Medulla oblongata (tissue), 1 donor: ENCODE measurements around the gene KRT75.

Experiments
- DNase-seq: peaks from one replicate; pipeline ENCODE4 v3.0.0-alpha.2; 2015; ENCODE audit errors: extremely low spot score

KRT75 gene

DNA sequence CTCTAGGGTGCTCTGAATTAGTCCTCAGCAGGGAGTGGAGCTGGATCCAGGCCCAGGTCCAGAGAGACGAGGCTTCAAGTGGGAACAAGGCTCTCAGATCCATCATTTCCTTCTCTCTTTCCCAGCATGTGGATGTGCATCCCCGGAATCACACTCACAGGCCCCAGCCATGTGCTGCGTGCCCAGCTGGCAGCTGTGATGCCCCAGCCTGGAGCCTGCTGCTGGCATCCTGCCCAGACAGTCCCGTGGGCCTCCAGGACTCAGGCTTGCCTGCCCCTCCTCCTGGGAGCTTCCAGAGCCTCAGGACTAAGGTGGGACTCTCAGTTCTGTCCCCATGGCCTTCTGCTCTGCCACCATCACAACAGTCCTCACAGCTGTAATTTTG is 42.6 kb downstream of the KRT75 start:
- DNase-seq: peak; percentile 80

DNA sequence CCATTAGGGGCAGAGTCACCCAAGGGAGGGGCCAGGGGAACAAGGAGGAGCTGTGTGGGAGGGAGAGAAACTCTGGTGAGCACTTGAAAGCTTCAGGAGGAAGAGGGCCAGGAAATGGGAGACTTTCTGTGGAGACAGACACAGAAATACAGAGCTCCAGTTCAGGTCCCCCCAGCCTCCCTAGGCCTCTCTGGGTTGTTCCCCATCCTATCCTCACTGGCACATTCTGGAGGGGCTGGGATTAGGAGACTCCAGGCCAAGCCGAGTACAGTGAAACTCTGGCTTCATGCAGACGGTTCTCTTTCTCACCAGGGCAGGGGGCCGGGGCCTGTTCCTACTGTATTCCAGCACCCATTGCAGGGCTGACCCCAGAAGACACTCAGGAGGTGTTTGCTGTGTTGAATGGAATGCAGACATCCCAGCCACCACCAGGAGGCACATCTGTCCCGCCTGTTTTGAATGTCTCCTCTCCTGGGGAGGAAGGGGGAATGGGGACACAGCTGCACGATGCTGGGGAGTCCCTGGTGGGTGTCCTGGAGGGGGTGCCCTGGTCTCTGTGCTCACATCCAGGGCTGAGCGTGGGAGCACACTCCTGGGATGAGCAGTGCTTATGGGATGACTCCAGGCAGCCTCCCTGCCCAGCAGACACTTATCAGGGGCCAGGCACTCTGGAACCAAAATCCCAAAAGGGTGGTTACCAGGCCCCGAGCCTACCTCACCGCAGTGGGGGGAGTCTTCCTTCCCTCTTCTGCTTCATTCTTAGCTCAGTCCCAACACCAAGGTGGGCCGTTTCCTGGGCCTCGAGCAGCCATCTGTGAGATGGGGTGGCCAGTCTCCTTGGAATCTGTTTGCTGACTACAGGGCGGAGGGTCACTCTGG is 43.2 kb downstream of the KRT75 start:
- peak; percentile 10 for DNase-seq

DNA sequence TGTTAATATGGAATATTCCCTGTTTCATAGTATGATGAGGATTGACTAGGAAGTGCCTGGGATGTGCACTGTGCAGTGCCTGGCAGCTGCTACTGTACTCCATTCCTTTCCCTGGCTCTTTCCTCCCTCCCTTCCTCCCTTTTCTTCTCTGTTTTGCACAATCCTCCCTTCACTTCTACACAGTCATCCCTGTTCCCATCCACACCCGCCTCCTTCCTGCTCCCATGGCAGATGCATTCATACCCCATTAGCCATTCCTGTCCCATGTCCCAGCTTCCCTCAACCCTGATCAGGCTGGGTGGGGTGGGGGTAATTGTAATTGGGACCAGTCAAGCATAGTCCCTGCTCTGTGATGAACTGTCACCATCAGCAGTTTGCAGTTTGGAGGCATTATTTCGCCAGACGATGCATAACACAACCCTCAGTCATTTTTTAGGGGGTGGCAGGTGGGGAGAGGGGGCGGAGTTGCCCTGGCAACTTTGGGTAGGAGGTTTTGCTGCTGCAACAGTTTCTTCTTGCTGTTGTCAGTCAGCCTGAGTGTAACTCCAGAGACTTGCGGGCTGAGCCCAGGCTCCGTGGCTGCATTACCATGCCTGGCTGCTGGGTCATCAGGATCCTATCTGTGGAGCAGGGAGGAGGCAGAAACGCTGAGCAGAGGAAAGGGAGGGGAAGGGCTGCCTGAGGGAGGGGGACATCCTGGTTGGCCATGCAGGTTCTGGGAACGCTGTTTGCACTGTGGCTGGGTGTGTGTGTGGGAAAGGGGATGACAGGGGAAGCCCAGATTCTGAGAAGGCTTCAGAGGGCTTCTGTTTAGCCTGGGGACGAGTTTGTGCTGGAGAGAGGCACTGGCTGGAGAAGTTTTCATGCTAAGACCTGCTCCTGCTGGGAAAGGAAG is 44.6 kb downstream of the KRT75 start:
- DNase-seq: no peak

DNA sequence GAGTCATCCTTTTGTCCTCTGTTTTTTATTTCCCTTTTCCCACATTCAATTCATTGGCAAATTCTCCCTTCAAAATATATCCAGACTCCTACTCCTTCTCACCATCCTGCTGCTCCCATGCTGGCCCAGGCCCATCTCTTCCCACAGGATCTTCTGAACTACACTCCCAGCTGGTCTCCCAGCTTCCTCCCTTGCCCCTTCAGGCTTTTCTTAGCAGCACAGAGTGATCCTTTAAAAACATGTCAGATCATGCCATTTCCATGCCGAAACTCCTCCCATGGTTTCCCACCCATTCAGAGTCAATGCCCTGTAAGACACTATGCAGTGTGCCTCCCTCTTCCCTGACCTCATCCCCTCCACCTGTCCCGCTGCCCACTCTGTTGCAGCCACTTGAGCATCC is 46.3 kb downstream of the KRT75 start:
- no peak for DNase-seq

DNA sequence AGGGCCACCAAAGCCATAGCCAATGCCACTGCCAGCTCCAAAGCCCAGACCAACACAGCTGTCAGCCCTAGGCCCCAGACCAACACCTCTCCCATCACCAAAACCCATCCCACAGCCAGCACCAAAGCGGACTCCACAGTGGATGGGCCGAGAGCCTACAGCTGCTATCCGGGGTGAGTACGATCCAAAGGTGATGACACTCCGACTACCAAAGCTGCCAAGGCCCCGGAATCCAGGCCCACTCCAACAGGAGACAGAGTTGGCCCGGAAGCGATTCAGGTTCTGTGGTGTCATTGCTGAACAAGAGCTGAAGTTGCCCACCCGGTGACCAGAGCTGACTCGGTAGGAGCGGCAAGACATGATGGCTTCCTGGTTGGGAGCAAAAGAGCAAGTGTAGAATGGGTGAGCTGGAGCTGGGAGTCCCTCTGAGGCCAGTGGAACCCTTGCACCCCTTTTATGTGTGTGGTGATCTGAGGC is 48.9 kb downstream of the KRT75 start, which contains the start of gene KRT84:
TSS of gene KRT84 (minus strand) at position 427 of the 477 bp plus-strand sequence. CDS start at position 360, 67 bp downstream.
- no peak for DNase-seq

DNA sequence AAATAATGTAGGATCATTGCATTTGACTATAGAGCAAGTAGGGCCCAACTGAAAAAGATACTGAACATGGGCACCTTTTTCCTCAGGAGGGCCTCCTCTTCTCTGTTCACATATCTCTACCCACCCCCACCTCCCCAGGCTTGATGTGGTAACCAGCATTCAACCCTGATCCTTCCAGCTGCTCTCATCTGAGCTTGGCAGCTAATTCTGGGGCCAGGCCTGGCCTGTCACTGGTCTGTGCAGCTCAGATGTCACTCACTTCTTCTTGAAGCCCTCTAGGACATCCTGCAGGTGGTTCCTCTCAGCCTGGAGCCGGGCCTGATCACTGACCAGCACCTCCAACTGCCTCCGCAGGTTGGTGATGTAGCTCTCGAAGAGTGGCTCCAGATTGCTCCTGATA is 50.8 kb downstream of the KRT75 start:
- DNase-seq: no peak

DNA sequence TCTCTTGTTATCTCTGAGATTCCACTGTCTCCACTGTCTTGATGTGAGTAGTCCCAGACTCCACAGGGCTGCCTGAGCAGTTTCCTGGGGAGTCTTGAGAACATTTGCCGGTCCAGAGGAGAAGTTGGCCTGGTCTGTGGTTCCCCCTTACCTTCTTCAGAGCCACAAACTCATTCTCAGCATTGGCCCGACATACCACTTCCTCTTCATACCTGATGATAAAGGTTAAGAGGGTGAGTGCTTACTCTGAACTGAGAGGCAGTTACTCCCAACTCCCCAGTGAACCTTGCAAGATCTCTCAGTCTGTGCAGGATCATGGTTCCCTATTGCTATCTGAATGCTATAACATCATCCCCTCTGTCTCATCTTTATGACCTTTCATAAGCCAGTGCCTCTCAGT is 51.3 kb downstream of the KRT75 start:
- DNase-seq: no peak

DNA sequence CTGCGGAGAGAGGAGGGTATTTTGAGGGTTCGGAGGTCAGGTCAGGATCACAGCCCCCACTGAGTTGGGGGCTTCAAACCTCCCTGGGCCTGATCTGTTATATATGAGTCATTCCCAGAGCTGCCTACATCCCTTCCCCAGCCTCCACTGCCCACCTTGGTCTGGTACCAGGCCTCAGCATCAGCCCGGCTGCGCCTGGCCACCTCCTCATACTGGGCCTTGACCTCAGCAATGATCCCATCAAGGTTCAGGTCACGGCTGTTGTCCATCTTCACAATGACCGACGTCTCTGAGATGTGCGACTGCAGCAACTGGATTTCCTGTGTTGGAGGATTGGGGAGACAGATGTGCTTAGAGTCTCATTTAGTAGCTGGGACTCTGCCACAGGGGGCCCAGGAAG is 53.0 kb downstream of the KRT75 start:
- no peak for DNase-seq

DNA sequence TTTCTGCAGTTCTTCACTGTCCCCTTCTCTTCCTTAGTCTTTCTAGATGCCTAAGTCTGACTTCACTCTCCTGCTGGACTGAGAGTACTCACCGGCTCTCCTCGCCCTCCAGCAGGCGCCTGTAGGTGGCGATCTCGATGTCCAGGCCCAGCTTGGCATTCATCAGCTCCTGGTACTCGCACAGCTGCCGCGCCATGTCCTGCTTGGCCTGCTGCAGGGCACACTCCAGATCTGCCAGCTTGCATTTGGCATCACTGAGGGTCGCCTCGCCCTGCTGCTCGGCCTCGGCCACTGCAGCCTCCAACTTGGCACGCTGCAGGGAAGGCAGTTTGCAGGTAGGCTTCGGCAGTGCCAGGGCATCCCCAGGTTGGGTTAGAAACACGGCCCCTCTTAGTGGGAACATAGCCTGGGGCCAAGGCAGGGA is 53.9 kb downstream of the KRT75 start:
- peak; percentile 63 for DNase-seq

DNA sequence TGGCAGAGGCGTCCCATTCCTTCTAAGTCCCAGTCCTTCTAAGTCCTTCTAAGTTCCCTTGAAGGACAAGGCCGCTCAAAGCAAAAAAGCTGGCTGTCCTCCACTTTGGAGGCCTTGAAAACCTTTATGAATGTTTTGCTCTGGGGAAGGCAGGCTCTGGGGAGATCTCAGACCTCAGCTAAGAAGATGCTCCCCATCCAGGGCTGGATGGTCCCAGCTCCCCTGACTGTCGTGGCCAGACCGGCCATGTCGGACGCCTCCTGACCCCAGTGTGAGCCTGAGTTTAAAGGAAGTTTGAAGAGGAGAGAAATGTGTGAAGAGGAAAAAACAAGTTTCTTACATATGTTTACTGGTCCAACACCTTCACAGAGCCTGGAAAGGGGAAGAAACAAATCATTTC is 54.6 kb downstream of the KRT75 start:
- no peak for DNase-seq

DNA sequence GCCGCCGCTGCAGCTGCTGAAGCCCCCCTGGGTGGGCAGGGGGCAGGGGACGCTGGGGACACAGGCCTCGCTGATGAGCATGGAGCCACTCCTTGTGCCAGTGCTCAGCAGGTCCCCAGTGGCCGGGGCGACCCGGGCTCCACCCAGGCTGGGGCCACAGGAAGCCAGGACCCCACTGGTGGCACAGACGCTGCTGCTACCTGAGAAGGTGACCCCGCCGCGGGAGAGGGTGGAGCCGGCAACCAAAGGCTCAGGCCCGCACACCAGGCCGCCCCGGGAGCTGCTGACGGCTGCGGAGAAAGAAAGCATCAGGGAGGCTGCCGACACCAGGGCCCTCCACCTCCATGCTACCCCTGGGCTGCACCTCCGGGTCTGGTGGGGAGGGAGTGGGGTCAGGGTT is 56.1 kb downstream of the KRT75 start:
- DNase-seq: no peak

DNA sequence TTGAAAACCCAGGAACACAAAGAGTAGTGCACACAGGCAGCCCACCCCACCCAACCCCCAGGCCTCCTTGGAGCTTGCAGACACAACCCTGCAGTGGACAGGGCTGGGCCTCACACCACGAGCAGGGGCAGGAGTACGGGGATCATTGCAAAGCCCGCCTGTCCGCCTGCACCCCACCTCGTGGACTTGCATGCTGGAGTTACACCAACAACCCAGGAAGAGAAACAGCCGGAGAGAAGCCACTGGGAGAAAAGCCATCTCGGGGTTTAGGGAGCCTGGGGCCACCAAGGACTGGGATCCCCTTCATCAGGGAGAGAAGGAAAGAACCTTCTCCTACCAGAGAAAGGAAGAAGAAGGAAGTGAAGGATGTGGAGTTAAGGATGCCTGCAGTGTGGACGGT is 56.9 kb downstream of the KRT75 start:
- DNase-seq: no peak
